ENCODE data around the gene PARP14. TPM values are rescaled to one million over a fixed set of nuclear protein-coding genes. Genes with fewer than 3 reads are reported as not detected.

PARP14 gene
- total RNA-seq, 1 experiment from 2014 or later: 21.8 TPM

- Histone ChIP-seq H4K20me1 (ENCODE audit: low read length) (no peaks in the 10 kb centered on the region), H3K36me3 (ENCODE audit: low read depth, low read length) (no peaks in the 10 kb centered on the region), H3K9me2 (replicated peaks; ENCODE audit: low read length) (no peaks in the 10 kb centered on the region), H3K27me3 (ENCODE audit: low read length) (no peaks in the 10 kb centered on the region), H3K4me3 (ENCODE audit: low read length) (no peak overlapping the region), H3K4me1 (ENCODE audit: insufficient read depth, low read length) (no peaks in the 10 kb centered on the region), H3K27ac (ENCODE audit: low read length) (no peak overlapping the region), H3F3A (ENCODE audit: low read length, unreplicated experiment) (no peaks in the 10 kb centered on the region), H3K4me2 (ENCODE audit: low read length) (no peak overlapping the region), H3K79me2 (ENCODE audit: low read length) (no peaks in the 10 kb centered on the region), H2AFZ (ENCODE audit: low read length) (no peak overlapping the region), H3K9ac (ENCODE audit: low read length) (no peak overlapping the region), H3K9me3 (ENCODE audit: low read length) (no peaks in the 10 kb centered on the region)
- ATAC-seq (no peak), DNase-seq (no peak)
- ChIA-PET POLR2A (ENCODE audit: unreplicated experiment) (no interaction called here), CTCF (no interaction called here)
- TF ChIP-seq EZH2 (IDR thresholded peaks at IDR 0.05; ENCODE audit: low read length, unreplicated experiment) (no peak), CTCF (conservative IDR thresholded peaks at IDR 0.05; ENCODE audit: low read depth, low read length) (no peak), EZH2phosphoT487 (IDR thresholded peaks at IDR 0.05; ENCODE audit: borderline replicate concordance, low read length) (no peak)
- BruUV-seq (replicated peaks): no TSS peak
- intact Hi-C loops (cut with micrococcal nuclease): no loop called here
Measured at GRCh38 chr3:122660297-122660974, 20.2 kb upstream of the PARP14 start.

DNA sequence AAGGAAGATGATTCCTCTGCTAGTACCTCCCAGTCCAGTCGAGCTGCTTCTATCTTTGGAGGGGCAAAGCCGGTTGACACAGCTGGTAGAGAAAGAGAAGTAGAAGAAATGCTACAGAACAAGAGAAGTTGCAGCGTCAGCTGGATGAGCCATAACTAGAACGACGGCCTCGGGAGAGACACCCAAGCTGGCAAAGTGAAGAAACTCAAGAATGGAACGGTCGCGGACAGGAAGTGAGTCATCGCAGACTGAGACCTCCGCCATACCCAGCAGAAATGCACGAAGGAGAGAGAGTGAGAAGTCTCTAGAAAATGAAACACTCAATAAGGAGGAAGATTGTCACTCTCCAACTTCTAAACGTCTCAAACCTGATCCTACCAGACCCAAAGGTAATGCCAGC, 19.0 kb upstream of the PARP14 start:
- H3K4me1 ChIP-seq (ENCODE audit: insufficient read depth, low read length): no peaks in the 10 kb centered on the region
- ChIA-PET CTCF (no interaction called here), POLR2A (ENCODE audit: unreplicated experiment) (no interaction called here)
- H3F3A ChIP-seq (ENCODE audit: low read length, unreplicated experiment): no peaks in the 10 kb centered on the region
- no peak overlapping the region for H3K4me2 ChIP-seq (ENCODE audit: low read length)
- no peaks in the 10 kb centered on the region for H4K20me1 ChIP-seq (ENCODE audit: low read length)
- ATAC-seq (no peak), DNase-seq (no peak)
- intact Hi-C loops (cut with micrococcal nuclease): no loop called here
- H3K9me3 ChIP-seq (ENCODE audit: low read length): no peaks in the 10 kb centered on the region
- H2AFZ ChIP-seq (ENCODE audit: low read length): no peak overlapping the region
- H3K9ac ChIP-seq (ENCODE audit: low read length): no peak overlapping the region
- no peaks in the 10 kb centered on the region for H3K79me2 ChIP-seq (ENCODE audit: low read length)
- BruUV-seq (replicated peaks): no TSS peak
- no peaks in the 10 kb centered on the region for H3K27me3 ChIP-seq (ENCODE audit: low read length)
- no peaks in the 10 kb centered on the region for H3K36me3 ChIP-seq (ENCODE audit: low read depth, low read length)
- no peak overlapping the region for H3K4me3 ChIP-seq (ENCODE audit: low read length)
- H3K9me2 ChIP-seq (replicated peaks; ENCODE audit: low read length): no peaks in the 10 kb centered on the region
- no peak overlapping the region for H3K27ac ChIP-seq (ENCODE audit: low read length)
- no peak for TF ChIP-seq EZH2 (IDR thresholded peaks at IDR 0.05; ENCODE audit: low read length, unreplicated experiment)

- Histone ChIP-seq H3K9ac (ENCODE audit: low read length) (no peak overlapping the region), H3K27ac (ENCODE audit: low read length) (no peak overlapping the region), H2AFZ (ENCODE audit: low read length) (0 out of 2 replicates have a peak overlapping the region, but pooled peaks have one; percentile 33), H3K4me2 (ENCODE audit: low read length) (no peak overlapping the region), H3K79me2 (ENCODE audit: low read length) (no peaks in the 10 kb centered on the region), H3F3A (ENCODE audit: low read length, unreplicated experiment) (no peaks in the 10 kb centered on the region), H3K9me2 (replicated peaks; ENCODE audit: low read length) (no peaks in the 10 kb centered on the region), H3K27me3 (ENCODE audit: low read length) (no peaks in the 10 kb centered on the region), H3K4me1 (ENCODE audit: insufficient read depth, low read length) (no peaks in the 10 kb centered on the region), H3K36me3 (ENCODE audit: low read depth, low read length) (no peaks in the 10 kb centered on the region), H3K4me3 (ENCODE audit: low read length) (no peak overlapping the region), H4K20me1 (ENCODE audit: low read length) (no peaks in the 10 kb centered on the region), H3K9me3 (ENCODE audit: low read length) (no peaks in the 10 kb centered on the region)
- intact Hi-C loops (cut with micrococcal nuclease): no loop called here
- TF ChIP-seq CTCF (conservative IDR thresholded peaks at IDR 0.05; ENCODE audit: low read depth, low read length) (no peak), EZH2 (IDR thresholded peaks at IDR 0.05; ENCODE audit: low read length, unreplicated experiment) (no peak)
- CTCF ChIA-PET: no interaction called here
- ATAC-seq: no peak
- BruUV-seq (replicated peaks): no TSS peak
- POLR2A ChIA-PET (ENCODE audit: unreplicated experiment): interaction anchor here (0.6 kb wide), 1 partner anchor 253 kb away, joined by 12 read pairs; no protein-coding TSS in a partner anchor
- no peak for DNase-seq
Measured at GRCh38 chr3:122662505-122662904, 18.1 kb upstream of the PARP14 start.
